ENCODE measurements around the gene KCNC4.

- TF ChIP-seq CTCF (IDR thresholded peaks at IDR 0.05) (no peak), POLR2A (IDR thresholded peaks at IDR 0.05) (no peak)
Observed at GRCh38 chr1:110197905-110198629, 12.0 kb upstream of the KCNC4 start.
